GM12874 (cell line): ENCODE results near the gene ADAMTS18.

Source experiments
- CTCF ChIP-seq: IDR thresholded peaks from 2 replicates; pipeline ENCODE4 v1.5.1; 2011; ENCODE audit warnings: low read depth, mild to moderate bottlenecking, control low read depth, low read length, moderate library complexity; ENCODE audit not compliant: insufficient read depth

Gene ADAMTS18

DNA sequence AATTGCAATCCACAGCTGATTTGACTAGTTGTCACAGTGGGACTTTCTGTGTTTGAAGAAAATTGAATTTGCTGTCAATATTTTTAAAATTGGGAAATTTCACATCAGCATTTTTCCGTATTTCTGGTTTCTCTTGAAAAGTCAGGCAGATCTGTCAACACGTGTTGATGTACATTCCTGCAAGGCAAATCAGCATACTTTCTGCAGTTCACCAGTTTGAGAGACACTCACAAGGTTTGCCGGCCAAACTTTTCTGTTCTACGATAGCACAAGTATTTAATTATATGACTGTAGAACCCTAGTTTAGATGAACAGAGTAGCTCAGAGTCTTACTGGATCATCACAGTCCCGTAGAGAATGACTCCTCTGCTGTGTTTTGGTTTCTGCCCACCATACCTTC lies 102.0 kb downstream of the ADAMTS18 start:
- no peak for TF ChIP-seq CTCF

DNA sequence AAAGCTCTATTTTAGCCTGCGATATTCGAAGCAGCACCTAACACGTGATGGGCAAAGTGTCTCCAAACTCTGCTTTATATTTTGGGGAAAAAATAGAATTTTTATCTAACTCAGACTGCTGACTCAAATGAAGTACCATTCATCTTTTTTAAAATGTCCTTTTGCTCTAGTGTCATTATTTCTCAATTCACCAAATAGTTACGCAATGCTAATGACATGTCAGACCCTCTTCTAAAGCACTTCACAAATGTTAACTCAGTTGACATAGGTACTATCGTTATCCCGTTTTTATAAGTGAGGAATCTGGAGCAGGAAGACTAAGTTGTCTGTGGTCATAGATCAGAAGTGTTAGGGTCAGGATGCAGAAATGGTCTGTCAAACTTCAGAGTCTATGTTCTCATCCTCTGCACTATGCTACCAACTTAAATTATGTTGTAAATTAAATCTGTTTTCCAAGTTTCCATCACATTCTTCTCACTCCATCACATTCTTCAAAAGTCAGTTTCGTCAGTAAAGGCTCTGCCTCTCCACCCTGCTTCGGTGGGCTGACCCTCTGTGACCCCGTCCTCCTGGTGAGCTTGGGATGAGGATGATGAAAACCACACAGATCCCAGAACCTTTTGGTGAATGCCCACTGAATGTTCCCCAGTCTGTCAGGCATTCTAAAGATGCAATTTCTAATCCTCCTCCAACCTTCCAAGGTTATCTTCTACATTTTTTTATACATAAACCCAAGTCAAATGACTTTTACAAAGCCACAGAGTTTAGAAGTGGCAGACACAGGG lies 102.8 kb downstream of the ADAMTS18 start:
- TF ChIP-seq CTCF: no peak

GRCh38 chr16:77331043-77331442 lies 103.8 kb downstream of the ADAMTS18 start:
- no peak for TF ChIP-seq CTCF

DNA sequence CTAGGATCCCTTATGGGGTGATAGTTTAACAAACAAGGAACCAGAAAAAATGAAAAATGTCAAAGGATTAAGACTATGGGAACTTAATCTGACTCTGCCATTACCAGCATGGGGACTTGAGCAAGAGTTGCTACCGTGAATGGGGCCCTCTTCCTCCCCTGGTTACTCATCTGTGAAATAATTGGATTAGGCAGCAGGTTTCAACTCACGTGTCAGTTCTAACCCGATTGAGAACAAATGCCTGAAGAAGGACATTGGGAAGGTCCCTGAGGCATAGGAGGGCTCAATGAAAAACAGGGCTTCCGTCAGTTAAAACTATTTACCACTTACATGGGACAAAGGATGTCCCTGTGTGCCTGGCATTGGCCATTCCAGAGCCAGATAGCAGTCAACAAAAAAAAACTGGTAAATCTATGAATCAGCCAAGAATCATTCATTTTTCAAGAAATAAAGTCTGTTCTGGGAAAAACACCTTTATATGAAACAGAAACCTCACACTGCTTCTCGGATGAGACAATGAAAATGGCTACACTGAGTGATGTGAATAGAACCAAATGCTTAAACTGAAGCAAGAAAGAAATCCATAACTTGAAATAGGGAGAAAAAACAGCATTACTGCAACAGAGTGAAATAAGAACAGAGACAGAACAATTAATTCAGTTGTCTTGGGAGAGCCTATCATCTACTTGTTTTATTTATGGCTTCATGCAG lies 104.3 kb downstream of the ADAMTS18 start:
- no peak for TF ChIP-seq CTCF

- TF ChIP-seq CTCF: no peak
Observed at GRCh38 chr16:77328768-77329167, 106.1 kb downstream of the ADAMTS18 start.

- TF ChIP-seq CTCF: no peak
Observed at GRCh38 chr16:77328274-77328673, 106.6 kb downstream of the ADAMTS18 start.

DNA sequence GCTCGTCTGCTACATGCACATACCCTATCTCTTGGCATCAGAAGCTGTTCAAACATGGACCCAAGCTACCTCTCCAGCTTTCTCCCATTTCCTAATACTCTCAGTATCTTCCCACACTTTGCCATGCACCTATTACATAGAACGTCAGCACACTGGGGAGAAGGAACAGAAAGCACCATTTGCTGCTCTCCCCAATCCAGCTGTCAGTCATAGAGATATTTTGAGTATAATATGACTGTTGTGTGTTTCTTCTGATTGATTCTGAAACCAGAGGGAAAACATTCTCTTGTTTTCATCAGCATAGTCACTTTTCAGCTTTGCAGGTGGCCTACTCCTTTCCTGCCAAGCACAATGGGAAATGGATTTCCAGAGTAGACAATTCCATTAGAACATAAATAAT lies 107.1 kb downstream of the ADAMTS18 start:
- TF ChIP-seq CTCF: no peak
